ENCODE results near the gene LHFPL3. TPM values are rescaled to one million over a fixed set of nuclear protein-coding genes. Genes with fewer than 3 reads are reported as not detected.
A peak's percentile ranks its signal among the peaks of the same experiment; 100 is the strongest.

Gene LHFPL3
- total RNA-seq, 4 donors from 2014 or later = not detected

DNA sequence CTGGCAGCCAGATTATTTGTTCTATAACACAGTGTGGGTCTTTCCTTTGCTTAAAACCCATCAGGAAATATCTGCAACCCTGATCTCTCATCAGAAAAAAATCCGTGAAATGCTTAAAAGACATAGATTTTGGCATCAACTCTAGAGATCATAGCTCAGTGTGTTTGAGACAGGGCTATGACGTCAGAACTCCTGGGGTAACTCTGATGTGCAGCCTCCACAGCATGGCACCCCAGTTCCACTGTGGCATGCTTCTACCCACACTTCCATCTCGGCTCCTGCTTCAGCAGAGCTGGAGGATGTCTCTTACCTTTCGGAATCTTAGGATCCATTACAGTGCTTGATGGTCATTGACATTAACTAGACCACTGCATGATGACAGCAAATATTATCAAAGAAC, 205.7 kb downstream of the LHFPL3 start:
- H3K4me1 ChIP-seq = no peaks in the 10 kb centered on the region
- H3K27me3 ChIP-seq = no peaks in the 10 kb centered on the region
- H3K4me3 ChIP-seq = no peak overlapping the region
- no peaks in the 10 kb centered on the region for H3K36me3 ChIP-seq
- no peak for DNase-seq
- TF ChIP-seq POLR2A (IDR thresholded peaks at IDR 0.05) = no peak
- TF ChIP-seq, protein P1, sequence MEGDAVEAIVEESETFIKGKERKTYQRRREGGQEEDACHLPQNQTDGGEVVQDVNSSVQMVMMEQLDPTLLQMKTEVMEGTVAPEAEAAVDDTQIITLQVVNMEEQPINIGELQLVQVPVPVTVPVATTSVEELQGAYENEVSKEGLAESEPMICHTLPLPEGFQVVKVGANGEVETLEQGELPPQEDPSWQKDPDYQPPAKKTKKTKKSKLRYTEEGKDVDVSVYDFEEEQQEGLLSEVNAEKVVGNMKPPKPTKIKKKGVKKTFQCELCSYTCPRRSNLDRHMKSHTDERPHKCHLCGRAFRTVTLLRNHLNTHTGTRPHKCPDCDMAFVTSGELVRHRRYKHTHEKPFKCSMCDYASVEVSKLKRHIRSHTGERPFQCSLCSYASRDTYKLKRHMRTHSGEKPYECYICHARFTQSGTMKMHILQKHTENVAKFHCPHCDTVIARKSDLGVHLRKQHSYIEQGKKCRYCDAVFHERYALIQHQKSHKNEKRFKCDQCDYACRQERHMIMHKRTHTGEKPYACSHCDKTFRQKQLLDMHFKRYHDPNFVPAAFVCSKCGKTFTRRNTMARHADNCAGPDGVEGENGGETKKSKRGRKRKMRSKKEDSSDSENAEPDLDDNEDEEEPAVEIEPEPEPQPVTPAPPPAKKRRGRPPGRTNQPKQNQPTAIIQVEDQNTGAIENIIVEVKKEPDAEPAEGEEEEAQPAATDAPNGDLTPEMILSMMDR (IDR thresholded peaks at IDR 0.05) = no peak
- H3K27ac ChIP-seq = no peak overlapping the region
- no peaks in the 10 kb centered on the region for H3K9me3 ChIP-seq

DNA sequence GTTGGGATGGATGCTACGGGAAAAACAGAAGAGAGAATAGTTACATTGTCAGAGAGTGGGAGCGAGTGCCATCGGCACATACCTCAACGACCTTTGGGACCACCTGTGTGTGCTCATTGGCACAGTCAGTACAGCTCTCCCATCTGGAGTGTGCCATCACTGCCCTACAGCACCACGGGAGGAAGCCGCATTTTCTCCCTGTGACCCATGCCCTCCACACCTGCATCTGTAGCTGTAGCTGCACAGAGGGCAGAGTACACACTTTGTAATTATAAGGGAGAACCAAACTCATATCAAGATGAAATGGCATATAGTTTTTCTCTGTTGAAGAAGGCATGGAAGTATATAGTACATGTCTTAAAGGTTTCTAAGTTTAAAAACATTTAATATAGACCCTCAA, 207.4 kb downstream of the LHFPL3 start:
- H3K4me3 ChIP-seq = no peak overlapping the region
- TF ChIP-seq POLR2A (IDR thresholded peaks at IDR 0.05) = no peak
- TF ChIP-seq, protein P1 (IDR thresholded peaks at IDR 0.05) = no peak
- no peaks in the 10 kb centered on the region for H3K9me3 ChIP-seq
- no peak for DNase-seq
- no peak overlapping the region for H3K27ac ChIP-seq
- no peaks in the 10 kb centered on the region for H3K36me3 ChIP-seq
- no peaks in the 10 kb centered on the region for H3K4me1 ChIP-seq
- no peaks in the 10 kb centered on the region for H3K27me3 ChIP-seq

DNA sequence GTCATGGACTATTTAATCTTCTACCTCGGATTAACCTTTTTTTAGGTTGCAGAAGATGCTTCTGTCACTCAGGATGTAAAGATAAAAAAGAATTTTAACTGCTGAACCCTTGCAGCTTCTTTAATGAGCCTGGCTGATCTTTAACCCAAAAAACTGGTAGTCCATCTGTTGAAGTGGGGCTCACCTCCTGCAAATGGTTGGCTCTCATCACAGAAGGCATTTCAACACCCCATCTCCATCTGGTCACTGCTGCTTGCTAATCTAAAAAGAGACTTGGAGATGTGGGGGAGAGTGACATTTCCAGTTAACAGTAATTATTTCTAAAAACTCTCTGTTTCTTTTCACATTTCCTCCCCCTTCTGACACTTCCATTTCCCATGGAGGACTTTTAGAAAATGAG, 208.6 kb downstream of the LHFPL3 start:
- Histone ChIP-seq H3K4me1 (no peaks in the 10 kb centered on the region), H3K27ac (no peak overlapping the region), H3K4me3 (no peak overlapping the region), H3K36me3 (no peaks in the 10 kb centered on the region), H3K9me3 (no peaks in the 10 kb centered on the region), H3K27me3 (no peaks in the 10 kb centered on the region)
- TF ChIP-seq, protein P1 (IDR thresholded peaks at IDR 0.05) = no peak
- TF ChIP-seq POLR2A (IDR thresholded peaks at IDR 0.05) = no peak
- no peak for DNase-seq

DNA sequence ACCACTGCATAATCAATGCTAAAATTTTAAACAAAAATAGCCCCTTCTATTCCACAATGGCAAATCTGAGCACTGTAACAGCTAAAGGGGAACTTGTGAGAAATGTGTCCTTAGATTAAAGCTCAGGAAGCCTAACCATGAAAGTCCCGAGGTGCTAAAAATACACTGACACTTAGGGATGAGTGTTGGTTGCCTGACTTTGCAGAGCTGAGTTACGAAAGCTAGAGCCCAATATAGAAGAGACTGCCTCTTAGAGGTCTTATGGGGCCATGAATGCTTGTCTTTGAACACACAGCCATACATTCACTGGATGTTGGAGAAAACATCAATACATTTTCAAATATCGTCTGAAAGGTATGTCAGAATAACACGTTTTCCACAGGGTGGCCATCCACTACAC, 209.7 kb downstream of the LHFPL3 start:
- H3K27ac ChIP-seq = no peak overlapping the region
- H3K27me3 ChIP-seq = no peaks in the 10 kb centered on the region
- TF ChIP-seq, protein P1 (IDR thresholded peaks at IDR 0.05) = no peak
- TF ChIP-seq POLR2A (IDR thresholded peaks at IDR 0.05) = no peak
- H3K36me3 ChIP-seq = no peaks in the 10 kb centered on the region
- no peak overlapping the region for H3K4me3 ChIP-seq
- no peak for DNase-seq
- H3K4me1 ChIP-seq = no peaks in the 10 kb centered on the region
- no peaks in the 10 kb centered on the region for H3K9me3 ChIP-seq

DNA sequence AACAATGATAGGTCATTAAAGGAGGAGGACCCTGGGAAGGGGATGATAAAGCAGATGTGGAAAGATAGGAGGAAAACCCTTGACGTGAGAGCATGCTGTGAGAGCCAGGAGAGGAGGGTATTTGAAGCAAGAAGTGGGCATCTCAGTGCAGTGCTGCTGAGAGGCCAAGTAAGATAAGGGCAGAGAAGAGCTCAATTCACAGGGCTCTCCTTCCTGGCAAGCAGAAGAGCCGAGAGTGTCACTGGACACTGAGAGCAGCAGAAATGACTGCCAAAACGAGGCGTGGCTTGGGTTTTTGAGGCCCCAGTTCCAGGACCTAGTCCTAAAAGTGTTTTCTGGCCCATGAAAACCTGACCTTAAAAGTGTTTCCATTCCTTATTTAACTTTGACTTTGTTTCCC, 213.5 kb downstream of the LHFPL3 start:
- Histone ChIP-seq H3K9me3 (no peaks in the 10 kb centered on the region), H3K27me3 (no peaks in the 10 kb centered on the region), H3K27ac (no peak overlapping the region), H3K36me3 (no peaks in the 10 kb centered on the region), H3K4me3 (no peak overlapping the region), H3K4me1 (no peaks in the 10 kb centered on the region)
- no peak for TF ChIP-seq POLR2A (IDR thresholded peaks at IDR 0.05)
- TF ChIP-seq, protein P1 (IDR thresholded peaks at IDR 0.05) = no peak
- DNase-seq = no peak

DNA sequence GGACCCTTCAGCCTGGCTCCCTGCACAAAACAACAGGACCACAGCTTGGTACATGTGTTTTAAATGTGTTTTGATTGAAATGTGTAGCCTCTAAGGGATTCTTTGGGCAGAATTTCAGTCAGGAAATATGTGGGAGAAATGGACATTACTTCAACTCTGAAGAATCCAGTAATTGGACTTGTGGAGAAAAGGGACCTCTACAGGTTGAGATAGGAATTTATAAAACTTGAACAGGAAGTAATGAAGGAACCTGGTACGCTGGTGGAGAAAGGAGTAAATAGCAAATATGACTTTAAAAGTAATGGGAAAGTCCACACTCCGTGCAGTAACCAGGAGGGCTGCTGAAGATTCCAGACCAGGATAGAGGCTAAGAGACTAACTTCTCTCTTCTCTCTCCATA, 220.5 kb downstream of the LHFPL3 start:
- no peaks in the 10 kb centered on the region for H3K27me3 ChIP-seq
- no peak overlapping the region for H3K27ac ChIP-seq
- no peak for DNase-seq

More for the DNA sequence above, 220.5 kb downstream of the LHFPL3 start:
- H3K4me3 ChIP-seq = no peak overlapping the region
- no peaks in the 10 kb centered on the region for H3K36me3 ChIP-seq
- no peaks in the 10 kb centered on the region for H3K4me1 ChIP-seq
- TF ChIP-seq, protein P1 (IDR thresholded peaks at IDR 0.05) = peak in 1 of 6 experiments; percentile 23
- TF ChIP-seq POLR2A (IDR thresholded peaks at IDR 0.05) = no peak
- no peaks in the 10 kb centered on the region for H3K9me3 ChIP-seq

Measured in Peyer's patch (tissue), 4 donors.